GM12873 (cell line): ENCODE data around the gene API5.

Experiments
- TF ChIP-seq, protein P1 (sequence below): IDR thresholded peaks from 2 replicates; pipeline ENCODE4 v1.5.1; 2012; ENCODE audit warnings: low read depth, mild to moderate bottlenecking, moderate library complexity, low read length, control low read depth; ENCODE audit not compliant: insufficient read depth; ENCODE audit errors: missing control alignments

API5 gene

DNA sequence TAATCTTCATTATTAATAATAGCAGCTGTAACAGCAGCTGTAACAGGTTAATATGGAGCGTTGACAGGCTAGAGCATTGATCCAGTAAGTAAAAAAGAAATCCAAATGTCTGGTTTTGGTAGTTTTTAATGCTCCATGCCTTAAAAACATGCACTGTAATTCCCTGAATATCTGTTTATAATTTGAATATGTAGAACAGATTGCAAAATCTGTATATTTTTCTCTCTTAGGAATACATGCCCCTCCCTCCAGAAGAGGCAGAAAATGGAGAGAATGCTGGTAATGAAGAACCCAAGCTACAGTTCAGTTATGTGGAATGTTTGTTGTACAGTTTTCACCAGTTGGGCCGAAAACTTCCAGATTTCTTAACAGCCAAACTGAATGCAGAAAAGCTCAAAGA lies 16.7 kb downstream of the API5 start:
- TF ChIP-seq, protein P1, sequence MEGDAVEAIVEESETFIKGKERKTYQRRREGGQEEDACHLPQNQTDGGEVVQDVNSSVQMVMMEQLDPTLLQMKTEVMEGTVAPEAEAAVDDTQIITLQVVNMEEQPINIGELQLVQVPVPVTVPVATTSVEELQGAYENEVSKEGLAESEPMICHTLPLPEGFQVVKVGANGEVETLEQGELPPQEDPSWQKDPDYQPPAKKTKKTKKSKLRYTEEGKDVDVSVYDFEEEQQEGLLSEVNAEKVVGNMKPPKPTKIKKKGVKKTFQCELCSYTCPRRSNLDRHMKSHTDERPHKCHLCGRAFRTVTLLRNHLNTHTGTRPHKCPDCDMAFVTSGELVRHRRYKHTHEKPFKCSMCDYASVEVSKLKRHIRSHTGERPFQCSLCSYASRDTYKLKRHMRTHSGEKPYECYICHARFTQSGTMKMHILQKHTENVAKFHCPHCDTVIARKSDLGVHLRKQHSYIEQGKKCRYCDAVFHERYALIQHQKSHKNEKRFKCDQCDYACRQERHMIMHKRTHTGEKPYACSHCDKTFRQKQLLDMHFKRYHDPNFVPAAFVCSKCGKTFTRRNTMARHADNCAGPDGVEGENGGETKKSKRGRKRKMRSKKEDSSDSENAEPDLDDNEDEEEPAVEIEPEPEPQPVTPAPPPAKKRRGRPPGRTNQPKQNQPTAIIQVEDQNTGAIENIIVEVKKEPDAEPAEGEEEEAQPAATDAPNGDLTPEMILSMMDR = no peak

DNA sequence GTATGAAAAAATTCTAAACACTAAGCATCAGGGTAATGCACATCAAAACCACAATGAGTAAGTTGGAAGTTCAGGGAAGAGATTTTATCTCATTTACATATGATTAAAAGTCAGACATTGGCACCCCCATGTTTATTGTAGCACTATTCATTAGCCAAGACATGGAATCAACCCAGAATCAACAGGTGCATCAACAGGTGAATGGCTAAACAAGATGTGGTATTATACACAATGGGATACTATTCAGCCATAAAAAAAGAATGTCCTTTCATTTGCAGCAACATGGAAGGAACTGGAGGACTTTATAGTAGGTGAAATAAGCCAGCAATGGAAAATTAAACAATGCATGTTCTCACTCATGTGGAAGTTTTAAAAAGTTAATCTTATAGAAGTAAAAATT lies 29.4 kb downstream of the API5 start:
- TF ChIP-seq, protein P1 = no peak

DNA sequence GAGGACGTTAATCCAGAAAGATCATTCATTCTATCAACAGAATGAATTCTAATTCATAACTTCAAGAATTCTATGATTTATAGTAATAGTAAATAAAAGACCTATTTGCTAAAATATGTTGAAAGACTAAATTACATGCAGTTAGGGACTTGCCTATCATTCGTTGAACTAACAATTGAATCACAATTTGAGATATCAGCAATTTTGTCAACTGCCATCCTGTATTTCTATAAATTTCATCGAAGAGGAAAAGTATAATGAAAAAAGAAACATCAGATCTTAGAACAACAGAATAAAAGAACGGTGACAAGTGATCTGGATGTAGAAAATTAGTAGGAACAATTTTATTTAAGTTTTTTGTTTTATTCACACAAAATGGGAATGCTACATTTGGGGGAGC lies 42.5 kb downstream of the API5 start:
- TF ChIP-seq, protein P1 = no peak

DNA sequence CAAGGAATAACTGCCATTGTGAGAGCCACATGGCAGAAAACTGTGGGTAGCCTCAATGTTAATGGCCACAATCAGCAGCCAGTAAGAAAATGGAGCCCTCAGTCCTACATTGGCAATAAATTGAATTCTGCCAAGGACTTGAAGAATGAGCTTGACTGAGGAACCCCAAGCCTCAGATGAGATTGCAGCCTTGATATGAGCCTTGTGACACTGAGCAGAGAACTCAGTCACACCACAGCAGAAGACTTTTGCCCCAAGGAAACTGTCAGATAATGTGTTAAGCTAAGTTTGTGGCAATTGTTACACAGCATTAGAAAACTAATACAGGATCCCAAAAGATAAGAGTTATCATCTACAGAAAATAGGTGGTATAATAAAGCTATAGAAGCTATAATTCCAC lies 44.5 kb downstream of the API5 start:
- TF ChIP-seq, protein P1 = no peak

DNA sequence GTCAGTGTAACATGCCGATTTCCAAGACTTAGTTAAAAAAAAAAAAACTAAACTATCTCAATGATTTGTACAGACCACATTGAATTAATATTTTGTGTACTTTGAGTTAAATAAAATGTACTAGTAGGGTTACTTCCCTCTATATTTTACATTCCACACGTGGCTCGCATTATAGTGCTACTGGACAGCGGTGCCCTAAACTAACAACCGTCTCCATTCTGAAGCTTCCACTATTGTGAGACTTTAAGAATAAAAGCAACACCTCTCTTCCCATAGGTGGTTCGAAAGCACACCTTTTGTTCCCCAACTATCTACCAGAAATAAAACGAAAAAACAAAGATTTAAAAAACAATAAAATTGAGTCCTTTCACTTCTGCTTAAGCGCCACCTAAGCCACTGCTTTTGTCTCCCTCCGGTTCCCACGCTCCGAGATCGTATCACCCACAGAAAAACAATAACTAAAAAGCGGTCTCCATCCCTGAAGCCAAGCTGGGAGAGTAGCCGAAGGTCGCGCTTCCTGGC lies 46.5 kb downstream of the API5 start:
- TF ChIP-seq, protein P1 = no peak

DNA sequence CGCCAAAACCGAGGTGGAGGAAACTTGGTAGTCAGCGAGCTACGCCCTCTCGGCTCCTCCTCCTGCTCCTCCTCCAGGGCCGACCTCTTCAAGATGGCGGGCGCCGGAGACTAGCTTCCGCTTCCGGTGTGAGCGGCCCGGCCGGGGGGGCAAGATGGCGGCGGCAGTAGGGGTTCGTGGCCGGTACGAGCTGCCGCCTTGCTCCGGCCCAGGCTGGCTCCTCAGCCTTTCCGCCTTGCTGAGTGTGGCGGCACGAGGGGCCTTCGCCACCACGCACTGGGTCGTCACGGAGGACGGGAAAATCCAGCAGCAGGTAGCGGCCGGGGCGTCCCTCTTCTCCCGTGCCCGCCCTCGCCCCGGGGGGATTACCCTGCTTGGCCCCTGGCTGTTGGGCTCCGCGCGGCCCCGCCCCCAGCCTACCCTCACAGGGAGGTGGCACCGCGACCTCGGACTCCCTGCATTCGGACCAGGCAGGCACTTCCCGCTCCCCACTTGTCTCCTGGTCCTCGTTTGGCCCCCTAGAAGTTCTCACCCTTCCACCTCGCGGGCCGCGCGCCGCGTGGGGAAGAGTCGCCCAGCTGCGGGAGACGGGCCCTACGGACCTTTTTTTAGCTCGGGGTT lies 47.1 kb downstream of the API5 start, which contains the start of gene TTC17:
TSS of gene TTC17 (plus strand) at position 120 of the 621 bp plus-strand sequence. CDS start at position 155, 35 bp downstream.
- TF ChIP-seq, protein P1 = no peak

DNA sequence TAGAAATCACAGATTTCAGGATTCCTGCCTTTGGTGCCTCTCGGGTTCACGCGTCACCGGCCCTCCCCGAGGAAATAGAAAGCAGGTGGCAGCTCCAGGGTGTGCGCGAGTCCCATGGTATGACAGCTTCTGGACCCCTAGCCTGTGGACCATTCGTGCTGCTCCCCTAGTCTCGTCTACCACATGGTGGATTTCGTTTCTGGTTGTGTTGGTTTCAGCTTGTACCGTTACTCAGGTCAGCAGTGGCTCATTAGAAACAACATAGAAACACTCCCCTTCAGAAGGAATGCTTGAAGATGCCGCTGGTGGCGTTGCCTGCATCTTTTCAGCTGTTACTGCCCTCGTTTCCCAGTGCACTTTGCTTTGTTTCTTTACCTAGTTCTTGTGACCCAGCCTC lies 47.6 kb downstream of the API5 start:
- TF ChIP-seq, protein P1 = no peak
